Thyroid gland (tissue), 4 donors: ENCODE data around the gene ZNF511. TPM values are rescaled to one million over a fixed set of nuclear protein-coding genes. Genes with fewer than 3 reads are reported as not detected.

Experiments
- DNase-seq, 2 donors: peaks; one replicate each; pipeline ENCODE4 v3.0.0-alpha.2; 2019
- H3K27ac ChIP-seq, 3 donors: fragments of 200-600 bp; sonication (generic); 1 replicate in 2 of 3; 2 replicates in 1 of 3; pipeline ENCODE4 v1.5.1; 2016 to 2019; ENCODE audit warnings: mild to moderate bottlenecking in 1 of 3, moderate library complexity in 1 of 3
- H3K27me3 ChIP-seq: fragments of 200-600 bp; sonication (generic); one replicate; pipeline ENCODE4 v1.5.1; 2019
- H3K36me3 ChIP-seq, 2 donors: fragments of 200-600 bp; sonication (generic); one replicate each; pipeline ENCODE4 v1.5.1; 2016 to 2019
- H3K4me1 ChIP-seq, 2 donors: fragments of 200-600 bp; sonication (generic); one replicate each; pipeline ENCODE4 v1.5.1; 2017 to 2019
- H3K4me3 ChIP-seq, 3 donors: fragments of 200-600 bp; sonication (generic); replicated peaks in 1 of 3; 1 replicate in 2 of 3; 2 replicates in 1 of 3; pipeline ENCODE4 v1.5.1; 2016; ENCODE audit warnings: mild to moderate bottlenecking in 1 of 3
- H3K9me3 ChIP-seq: fragments of 200-600 bp; sonication (generic); one replicate; pipeline ENCODE4 v1.5.1; 2017
- POLR2A ChIP-seq, 2 donors: fragments of 450-650 bp; IDR thresholded peaks; one replicate each; pipeline ENCODE4 v1.6.1; 2017; ENCODE audit warnings: antibody characterized with exemption in 2 of 2, mild to moderate bottlenecking in 2 of 2, moderate library complexity in 1 of 2
- WGBS, 2 donors: methylation state at CpG; one replicate each; pipeline ENCODE4 v1.1.5; 2017; 5-methylcytosine and 5-hydroxymethylcytosine counted together
- intact Hi-C: fragments of 100-400 bp; cut with DNase I; formaldehyde crosslinking; loops from one replicate; pipeline ENCODE4 v1.15.1; 2023
- total RNA-seq, 4 donors: library from RNA; depleted of rRNA; stranded (reverse); fragments of >200 nt; gene quantifications; one replicate each; pipeline ENCODE4 v1.2.3, GENCODE V29; 2016
- TF ChIP-seq, protein P1 (sequence below), 6 experiments: fragments of 200-600 bp in 3 of 6; fragments of 450-650 bp in 3 of 6; sonication (generic) in 3 of 6; IDR thresholded peaks; one replicate each; pipeline ENCODE4 v1.5.1; 2016 to 2019; ENCODE audit warnings: antibody characterized with exemption in 6 of 6, mild to moderate bottlenecking in 2 of 6, inconsistent platforms in 1 of 6, moderate library complexity in 1 of 6

ZNF511 gene
- total RNA-seq, 4 donors from 2014 or later = 22.0 to 53.6 (median 26.2) TPM

DNA sequence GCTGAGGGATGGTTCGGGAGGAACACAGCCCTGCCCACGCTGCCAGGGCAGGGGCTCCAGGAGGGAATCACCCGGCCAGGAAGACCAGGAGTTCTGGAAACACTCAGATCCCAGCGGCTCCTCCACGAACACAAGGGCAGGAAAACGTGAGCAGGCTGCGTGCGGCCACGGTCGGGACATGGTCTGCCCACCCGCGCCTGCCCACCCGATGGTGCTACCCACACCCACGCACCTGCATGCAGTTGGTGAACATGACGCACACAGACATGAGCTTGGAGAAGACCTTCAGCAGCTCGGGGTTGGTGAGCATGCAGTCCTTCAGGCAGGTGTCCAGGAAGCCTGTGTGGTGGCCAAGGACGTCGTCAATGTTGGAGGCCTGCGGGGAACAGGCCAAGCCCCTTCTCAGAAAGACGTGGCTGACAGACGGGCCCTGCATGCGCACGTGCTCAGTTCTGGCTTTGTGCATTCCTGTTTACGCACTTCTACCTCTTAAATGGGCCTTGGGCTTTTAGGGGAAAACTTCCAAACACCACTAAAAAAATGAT, 25.8 kb upstream of the ZNF511 start:
- Histone ChIP-seq H3K4me3 (no peak overlapping the region), H3K36me3 (peaks cover 68 to 69% of the 10 kb centered on the region in 2 donors), H3K9me3 (no peaks in the 10 kb centered on the region), H3K27ac (no peak overlapping the region), H3K4me1 (no peaks in the 10 kb centered on the region), H3K27me3 (no peaks in the 10 kb centered on the region)
- no peak for DNase-seq
- intact Hi-C loops = no loop called here
- WGBS, 2 donors = 92% methylated on average over 13 to 14 of the region's 24 CpGs
- TF ChIP-seq, protein P1, sequence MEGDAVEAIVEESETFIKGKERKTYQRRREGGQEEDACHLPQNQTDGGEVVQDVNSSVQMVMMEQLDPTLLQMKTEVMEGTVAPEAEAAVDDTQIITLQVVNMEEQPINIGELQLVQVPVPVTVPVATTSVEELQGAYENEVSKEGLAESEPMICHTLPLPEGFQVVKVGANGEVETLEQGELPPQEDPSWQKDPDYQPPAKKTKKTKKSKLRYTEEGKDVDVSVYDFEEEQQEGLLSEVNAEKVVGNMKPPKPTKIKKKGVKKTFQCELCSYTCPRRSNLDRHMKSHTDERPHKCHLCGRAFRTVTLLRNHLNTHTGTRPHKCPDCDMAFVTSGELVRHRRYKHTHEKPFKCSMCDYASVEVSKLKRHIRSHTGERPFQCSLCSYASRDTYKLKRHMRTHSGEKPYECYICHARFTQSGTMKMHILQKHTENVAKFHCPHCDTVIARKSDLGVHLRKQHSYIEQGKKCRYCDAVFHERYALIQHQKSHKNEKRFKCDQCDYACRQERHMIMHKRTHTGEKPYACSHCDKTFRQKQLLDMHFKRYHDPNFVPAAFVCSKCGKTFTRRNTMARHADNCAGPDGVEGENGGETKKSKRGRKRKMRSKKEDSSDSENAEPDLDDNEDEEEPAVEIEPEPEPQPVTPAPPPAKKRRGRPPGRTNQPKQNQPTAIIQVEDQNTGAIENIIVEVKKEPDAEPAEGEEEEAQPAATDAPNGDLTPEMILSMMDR (IDR thresholded peaks at IDR 0.05) = no peak
- TF ChIP-seq POLR2A (IDR thresholded peaks at IDR 0.05) = no peak

DNA sequence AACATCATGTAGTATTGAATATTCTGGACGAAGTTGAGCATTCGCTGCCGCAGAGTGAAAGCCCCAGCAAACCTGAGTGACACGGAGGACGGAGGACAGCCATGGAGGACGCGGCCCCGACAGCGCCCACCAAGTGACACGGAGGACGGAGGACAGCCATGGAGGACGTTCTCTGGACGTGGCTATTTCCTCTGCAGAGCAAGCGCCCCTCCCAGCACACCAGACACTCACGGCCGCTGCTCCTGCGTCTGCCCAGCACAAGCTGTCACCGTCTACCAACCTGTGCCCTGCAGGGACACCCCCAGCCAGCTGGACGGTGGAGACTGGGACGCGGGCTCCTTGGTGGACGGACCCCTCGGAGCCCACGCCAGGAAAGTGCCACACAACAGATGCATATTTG, 24.8 kb upstream of the ZNF511 start:
- Histone ChIP-seq H3K36me3 (peaks cover 76 to 78% of the 10 kb centered on the region in 2 donors), H3K4me1 (no peaks in the 10 kb centered on the region), H3K27ac (no peak overlapping the region), H3K9me3 (no peaks in the 10 kb centered on the region), H3K4me3 (no peak overlapping the region), H3K27me3 (no peaks in the 10 kb centered on the region)
- DNase-seq = no peak
- TF ChIP-seq POLR2A (IDR thresholded peaks at IDR 0.05) = no peak
- TF ChIP-seq, protein P1 (IDR thresholded peaks at IDR 0.05) = no peak
- intact Hi-C loops = no loop called here
- whole genome bisulfite sequencing, 2 donors = 93 to 96% methylated on average over 24 of the region's 24 CpGs

DNA sequence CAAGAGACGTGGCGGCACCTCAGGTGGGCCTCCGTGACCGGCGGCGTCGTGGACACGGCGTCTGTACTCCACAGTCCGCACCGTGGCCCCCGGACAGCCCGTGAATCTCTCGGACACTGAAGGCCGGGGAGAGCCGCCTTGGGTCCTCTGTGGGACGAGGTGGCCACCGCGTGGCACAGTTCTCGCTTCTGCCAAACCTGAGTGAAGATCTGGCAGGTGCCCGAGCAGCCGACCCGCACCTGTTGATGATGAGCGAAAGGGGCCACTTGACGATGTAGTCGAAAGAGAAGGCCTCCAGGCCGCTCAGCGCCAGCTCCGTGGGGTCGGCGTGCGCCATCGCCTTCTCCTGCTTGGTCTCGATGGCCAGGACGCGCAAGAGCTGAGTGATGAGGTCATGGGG, 23.5 kb upstream of the ZNF511 start:
- Histone ChIP-seq H3K9me3 (no peaks in the 10 kb centered on the region), H3K4me3 (no peak overlapping the region), H3K4me1 (no peaks in the 10 kb centered on the region), H3K27me3 (no peaks in the 10 kb centered on the region), H3K36me3 (peaks cover 77 to 85% of the 10 kb centered on the region in 2 donors), H3K27ac (no peak overlapping the region)
- 93 to 97% methylated on average over 20 to 31 of the region's 36 CpGs for WGBS, 2 donors
- intact Hi-C loops = no loop called here
- DNase-seq = no peak
- TF ChIP-seq, protein P1 (IDR thresholded peaks at IDR 0.05) = no peak
- TF ChIP-seq POLR2A (IDR thresholded peaks at IDR 0.05) = no peak

DNA sequence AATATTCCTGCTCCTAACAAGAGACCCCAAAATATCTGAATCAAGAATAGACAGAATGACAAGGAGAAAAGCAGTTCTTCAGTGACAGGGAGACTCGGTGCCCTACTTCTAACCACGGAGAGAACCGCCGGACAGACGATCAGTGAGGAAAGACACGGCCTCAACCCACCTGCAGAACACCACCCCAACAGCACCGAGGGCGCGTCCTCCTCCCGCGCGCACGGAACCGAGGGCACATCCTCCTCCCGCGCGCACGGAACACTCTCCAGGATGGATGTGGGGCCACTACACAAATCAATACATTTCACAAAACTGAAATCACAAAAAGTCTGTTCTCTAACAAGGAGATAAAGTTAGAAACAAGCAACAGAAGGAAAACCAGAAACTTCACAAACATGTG, 22.3 kb upstream of the ZNF511 start:
- DNase-seq = no peak
- Histone ChIP-seq H3K36me3 (peaks cover 73 to 89% of the 10 kb centered on the region in 2 donors), H3K4me1 (no peaks in the 10 kb centered on the region), H3K9me3 (no peaks in the 10 kb centered on the region), H3K27ac (no peak overlapping the region), H3K4me3 (no peak overlapping the region), H3K27me3 (no peaks in the 10 kb centered on the region)
- intact Hi-C loops = no loop called here
- 91% methylated on average over 18 of the region's 18 CpGs for WGBS, 2 donors
- no peak for TF ChIP-seq POLR2A (IDR thresholded peaks at IDR 0.05)
- TF ChIP-seq, protein P1 (IDR thresholded peaks at IDR 0.05) = no peak

DNA sequence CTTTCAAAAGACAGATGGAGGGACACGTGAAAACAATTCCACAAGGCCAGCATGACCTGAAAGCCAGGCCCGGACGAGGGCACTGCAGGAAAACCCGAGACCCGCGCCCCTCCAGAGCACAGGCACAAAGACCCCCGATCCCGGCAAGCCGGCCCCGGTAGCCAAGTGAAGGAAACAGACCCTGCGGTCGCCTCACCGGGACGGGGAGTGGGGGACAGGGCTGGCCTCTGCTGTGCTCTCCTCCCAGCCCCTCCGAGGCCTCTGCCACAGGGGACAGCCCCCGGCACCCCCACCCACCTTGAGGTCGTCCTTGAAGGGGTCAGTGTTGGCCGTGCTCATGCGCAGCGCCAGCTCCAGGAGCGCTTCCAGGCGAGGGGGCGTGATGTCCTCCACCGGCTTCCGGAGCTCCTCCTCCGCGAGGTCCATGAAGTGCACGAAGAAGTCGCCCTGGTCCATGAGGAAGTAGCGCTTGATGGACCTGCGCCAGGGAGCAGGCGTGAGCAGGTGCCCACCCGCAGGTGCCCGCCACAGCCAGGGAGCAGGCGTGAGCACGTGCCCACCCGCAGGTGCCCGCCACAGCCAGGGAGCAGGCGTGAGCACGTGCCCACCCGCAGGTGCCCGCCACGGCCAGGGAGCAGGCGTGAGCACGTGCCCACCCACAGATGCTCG, 20.7 kb upstream of the ZNF511 start:
- no peaks in the 10 kb centered on the region for H3K9me3 ChIP-seq
- no peak for DNase-seq
- intact Hi-C loops = no loop called here
- TF ChIP-seq POLR2A (IDR thresholded peaks at IDR 0.05) = no peak
- TF ChIP-seq, protein P1 (IDR thresholded peaks at IDR 0.05) = no peak
- no peaks in the 10 kb centered on the region for H3K27me3 ChIP-seq
- WGBS, 2 donors = 97% methylated on average over 19 to 36 of the region's 46 CpGs
- peaks cover 64 to 79% of the 10 kb centered on the region in 2 donors for H3K36me3 ChIP-seq
- H3K27ac ChIP-seq = no peak overlapping the region
- no peaks in the 10 kb centered on the region for H3K4me1 ChIP-seq
- no peak overlapping the region for H3K4me3 ChIP-seq
